HEK293 (cell line): ENCODE measurements around the gene TUBG2.
"Not testable (repeated sequence)": the region's sequence is repeated elsewhere in the genome, so short reads cannot be mapped to it uniquely, and the experiment has no call there.

Source experiments
- CTCF ChIA-PET: fragments of 350-600 bp; formaldehyde crosslinking; extraction: SDS; loops from one replicate; lab custom pipeline; 2021; ENCODE audit warnings: antibody characterized with exemption; lab: Yijun Ruan, JAX
- POLR2A ChIA-PET: fragments of 300-600 bp; formaldehyde crosslinking; extraction: SDS; loops from one replicate; lab custom pipeline; 2020; ENCODE audit warnings: antibody characterized with exemption, inconsistent platforms; lab: Yijun Ruan, JAX
- H3K27ac ChIP-seq: fragments of 200-500 bp; sonication (Bioruptor generic); 2 replicates; pipeline ENCODE4 v1.5.1; 2014; ENCODE audit warnings: low read depth, low read length, control low read depth, inconsistent platforms; ENCODE audit errors: extremely low read depth
- H3K36me3 ChIP-seq, 2 experiments: fragments of 200-500 bp in 1 of 2; sonication (Bioruptor generic) in 1 of 2; 1 replicate in 1 of 2; 2 replicates in 1 of 2; pipeline ENCODE4 v1.5.1; 2014 to 2017; ENCODE audit warnings: inconsistent platforms in 2 of 2, low read length in 2 of 2; ENCODE audit not compliant: control insufficient read depth in 2 of 2, insufficient read depth in 1 of 2
- H3K4me1 ChIP-seq: fragments of 200-500 bp; sonication (Bioruptor generic); 2 replicates; pipeline ENCODE4 v1.5.1; 2014; ENCODE audit warnings: mild to moderate bottlenecking, low read length, inconsistent platforms; ENCODE audit not compliant: control insufficient read depth, insufficient read depth
- H3K4me3 ChIP-seq: 2 replicates; pipeline ENCODE4 v1.5.1; 2011; ENCODE audit warnings: low read depth, mild to moderate bottlenecking, control low read depth, low read length, moderate library complexity
- H3K9me3 ChIP-seq: fragments of 200-500 bp; sonication (Bioruptor generic); 2 replicates; pipeline ENCODE4 v1.5.1; 2014; ENCODE audit warnings: low read depth, low read length, inconsistent platforms; ENCODE audit not compliant: control insufficient read depth, insufficient read depth
- PRDM1 ChIP-seq: fragments of 450-650 bp; formaldehyde crosslinking; IDR thresholded peaks from 2 replicates; pipeline ENCODE4; 2016; ENCODE audit warnings: missing biosample characterization, missing genetic modification characterization
- PRDM10 ChIP-seq: fragments of 450-650 bp; formaldehyde crosslinking; IDR thresholded peaks from 2 replicates; pipeline ENCODE4 v1.5.1; 2016; ENCODE audit warnings: missing biosample characterization, missing genetic modification characterization
- TSHZ1 ChIP-seq: fragments of 450-650 bp; formaldehyde crosslinking; IDR thresholded peaks from 2 replicates; pipeline ENCODE4 v1.5.1; 2016; ENCODE audit warnings: missing biosample characterization, missing genetic modification characterization, borderline replicate concordance
- ZBTB17 ChIP-seq: fragments of 450-650 bp; formaldehyde crosslinking; IDR thresholded peaks from 2 replicates; pipeline ENCODE4 v1.5.1; 2016; ENCODE audit warnings: missing biosample characterization, missing genetic modification characterization
- ZBTB7A ChIP-seq: fragments of 450-650 bp; formaldehyde crosslinking; IDR thresholded peaks from 2 replicates; pipeline ENCODE4 v1.5.1; 2016; ENCODE audit warnings: low read depth, missing biosample characterization, missing genetic modification characterization
- ZNF121 ChIP-seq: fragments of 450-650 bp; formaldehyde crosslinking; IDR thresholded peaks from 2 replicates; pipeline ENCODE4 v1.5.1; 2016; ENCODE audit warnings: missing biosample characterization, missing genetic modification characterization
- ZNF133 ChIP-seq: fragments of 450-650 bp; formaldehyde crosslinking; IDR thresholded peaks from 2 replicates; pipeline ENCODE4 v1.5.1; 2016; ENCODE audit warnings: missing biosample characterization, missing genetic modification characterization
- ZNF16 ChIP-seq: fragments of 450-650 bp; formaldehyde crosslinking; IDR thresholded peaks from 2 replicates; pipeline ENCODE4 v1.5.1; 2016; ENCODE audit warnings: low read depth, missing biosample characterization, missing genetic modification characterization
- ZNF26 ChIP-seq: fragments of 450-650 bp; formaldehyde crosslinking; IDR thresholded peaks from 2 replicates; pipeline ENCODE4 v1.5.1; 2016; ENCODE audit warnings: missing biosample characterization, missing genetic modification characterization
- ZNF335 ChIP-seq: fragments of 450-650 bp; formaldehyde crosslinking; conservative IDR thresholded peaks from 2 replicates; pipeline ENCODE4 v1.5.1; 2016; ENCODE audit warnings: missing biosample characterization, missing genetic modification characterization
- ZNF596 ChIP-seq: fragments of 450-650 bp; IDR thresholded peaks from 2 replicates; pipeline ENCODE4 v1.5.0; 2018; ENCODE audit warnings: missing biosample characterization, mild to moderate bottlenecking, missing genetic modification characterization, moderate library complexity
- ZNF626 ChIP-seq: fragments of 450-650 bp; sonication (Bioruptor Pico); formaldehyde crosslinking; IDR thresholded peaks from 2 replicates; pipeline ENCODE4 v1.5.1; 2018; ENCODE audit warnings: missing biosample characterization, missing genetic modification characterization, inconsistent platforms
- TF ChIP-seq, protein P1 (sequence below): fragments of 450-650 bp; formaldehyde crosslinking; IDR thresholded peaks from 2 replicates; pipeline ENCODE4 v1.5.1; 2016; ENCODE audit warnings: missing biosample characterization, missing genetic modification characterization

TUBG2 gene

GRCh38 chr17:42618442-42619150 lies 40.5 kb upstream of the TUBG2 start (continued):
- no peak for TF ChIP-seq ZNF26 (tag by site-specific recombination)
- TF ChIP-seq, protein P1, sequence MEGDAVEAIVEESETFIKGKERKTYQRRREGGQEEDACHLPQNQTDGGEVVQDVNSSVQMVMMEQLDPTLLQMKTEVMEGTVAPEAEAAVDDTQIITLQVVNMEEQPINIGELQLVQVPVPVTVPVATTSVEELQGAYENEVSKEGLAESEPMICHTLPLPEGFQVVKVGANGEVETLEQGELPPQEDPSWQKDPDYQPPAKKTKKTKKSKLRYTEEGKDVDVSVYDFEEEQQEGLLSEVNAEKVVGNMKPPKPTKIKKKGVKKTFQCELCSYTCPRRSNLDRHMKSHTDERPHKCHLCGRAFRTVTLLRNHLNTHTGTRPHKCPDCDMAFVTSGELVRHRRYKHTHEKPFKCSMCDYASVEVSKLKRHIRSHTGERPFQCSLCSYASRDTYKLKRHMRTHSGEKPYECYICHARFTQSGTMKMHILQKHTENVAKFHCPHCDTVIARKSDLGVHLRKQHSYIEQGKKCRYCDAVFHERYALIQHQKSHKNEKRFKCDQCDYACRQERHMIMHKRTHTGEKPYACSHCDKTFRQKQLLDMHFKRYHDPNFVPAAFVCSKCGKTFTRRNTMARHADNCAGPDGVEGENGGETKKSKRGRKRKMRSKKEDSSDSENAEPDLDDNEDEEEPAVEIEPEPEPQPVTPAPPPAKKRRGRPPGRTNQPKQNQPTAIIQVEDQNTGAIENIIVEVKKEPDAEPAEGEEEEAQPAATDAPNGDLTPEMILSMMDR (tag by site-specific recombination), result peak; percentile 90
- no peak for TF ChIP-seq TSHZ1 (tag by site-specific recombination)
- 0 out of 2 replicates have a peak, but pooled peaks have one; percentile 28 for TF ChIP-seq ZBTB17 (tag by site-specific recombination)
- no peak for TF ChIP-seq ZBTB7A (tag by site-specific recombination)
- TF ChIP-seq ZNF335, result no peak
- no peak for TF ChIP-seq ZNF16
- TF ChIP-seq ZNF626 (tag by site-specific recombination), result no peak
- TF ChIP-seq ZNF596 (tag by site-specific recombination), result no peak
- peak; percentile 71 for TF ChIP-seq PRDM1
- TF ChIP-seq ZNF133, result no peak
- TF ChIP-seq PRDM10, result peak; percentile 87

GRCh38 chr17:42621987-42622386 lies 37.1 kb upstream of the TUBG2 start:
- ChIA-PET CTCF (interaction anchor here (0.6 to 2.0 kb wide), 6 partner anchors 8 to 480 kb away, joined by 3 to 5 read pairs (median 4); no protein-coding TSS in a partner anchor), POLR2A (interaction anchor here (0.6 to 1.0 kb wide), 2 partner anchors 13 to 17 kb away, joined by 4 read pairs; partner anchors contain the start of genes RETREG3 and TUBG1)
- H3K36me3 ChIP-seq, H3K9me3 ChIP-seq, H3K4me3 ChIP-seq, H3K27ac ChIP-seq, H3K4me1 ChIP-seq: not testable (repeated sequence)
- TF ChIP-seq ZNF121, result peak; percentile 30; the same call in 1 of the 2 replicates
